Stimulated activated effector memory CD8-positive, alpha-beta T cell treated with anti-CD3 and anti-CD28 coated beads, Interleukin-12 subunit alpha, Interleukin-12 subunit beta, amount 100 ng/mL, for 72 hours (primary cell): ENCODE results near the gene IZUMO4.

Experiments used
- ATAC-seq: fragments of 150-1000 bp; cut with Tn5 transposase; 2 replicates; pipeline ENCODE4 v1.10.0; 2021
- DNase-seq, 2 donors: peaks; one replicate each; pipeline ENCODE4 v3.0.0; 2021 to 2022; ENCODE audit warnings: low spot score in 2 of 2
- H3K27ac Mint-ChIP-seq: one replicate; pipeline ENCODE4 v1.8.0; 2022; ENCODE audit warnings: mild to moderate bottlenecking, mixed read lengths
- H3K36me3 Mint-ChIP-seq: one replicate; pipeline ENCODE4 v1.8.0; 2022; ENCODE audit warnings: mild to moderate bottlenecking, mixed read lengths
- H3K4me1 Mint-ChIP-seq: one replicate; pipeline ENCODE4 v1.8.0; 2022; ENCODE audit warnings: mixed read lengths
- H3K4me3 Mint-ChIP-seq: one replicate; pipeline ENCODE4 v1.8.0; 2022; ENCODE audit warnings: mild to moderate bottlenecking, mixed read lengths
- H3K9me3 Mint-ChIP-seq: one replicate; pipeline ENCODE4 v1.8.0; 2022; ENCODE audit warnings: mixed read lengths

IZUMO4 gene

GRCh38 chr19:2055931-2056836, 40.5 kb upstream of the IZUMO4 start:
- DNase-seq (no peak), ATAC-seq (no peak)
- peaks cover 55% of the 10 kb centered on the region for H3K4me1 Mint-ChIP-seq
- H3K36me3 Mint-ChIP-seq, result peaks cover 23% of the 10 kb centered on the region
- H3K27ac Mint-ChIP-seq, result peak overlapping the region; percentile 96
- peak overlapping the region; percentile 72 for H3K4me3 Mint-ChIP-seq
- no peaks in the 10 kb centered on the region for H3K9me3 Mint-ChIP-seq

DNA sequence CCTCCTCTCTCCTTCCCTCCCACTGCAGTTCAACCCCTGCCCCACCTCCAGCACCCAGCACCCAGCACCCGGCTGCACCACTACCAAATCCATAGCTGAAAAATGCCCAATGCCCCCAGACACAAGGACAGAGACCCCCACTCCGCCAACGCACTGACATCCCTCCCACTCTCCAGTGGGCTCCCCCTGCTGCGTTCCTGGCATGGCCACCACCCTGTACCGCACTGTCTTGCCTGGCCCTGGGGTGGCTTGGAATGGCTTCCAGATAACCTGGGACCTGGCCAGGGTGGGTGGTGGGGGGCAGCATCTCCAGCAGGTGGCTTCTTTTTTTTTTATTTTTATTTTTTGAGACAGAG, 39.9 kb upstream of the IZUMO4 start:
- H3K4me1 Mint-ChIP-seq, result peaks cover 49% of the 10 kb centered on the region
- no peak for DNase-seq
- peak overlapping the region; percentile 96 for H3K27ac Mint-ChIP-seq
- no peak for ATAC-seq
- peak overlapping the region; percentile 72 for H3K4me3 Mint-ChIP-seq
- peaks cover 23% of the 10 kb centered on the region for H3K36me3 Mint-ChIP-seq
- no peaks in the 10 kb centered on the region for H3K9me3 Mint-ChIP-seq

GRCh38 chr19:2057484-2058469, 38.9 kb upstream of the IZUMO4 start:
- Mint-ChIP-seq H3K36me3 (peaks cover 21% of the 10 kb centered on the region), H3K9me3 (no peaks in the 10 kb centered on the region), H3K4me3 (peak overlapping the region; percentile 72), H3K27ac (peak overlapping the region; percentile 96), H3K4me1 (peaks cover 45% of the 10 kb centered on the region)
- no peak for ATAC-seq
- DNase-seq, result no peak

- DNase-seq (no peak), ATAC-seq (no peak)
- H3K9me3 Mint-ChIP-seq, result no peaks in the 10 kb centered on the region
- H3K4me1 Mint-ChIP-seq, result peaks cover 45% of the 10 kb centered on the region
- peaks cover 30% of the 10 kb centered on the region for H3K36me3 Mint-ChIP-seq
- H3K27ac Mint-ChIP-seq, result peak overlapping the region; percentile 96
- H3K4me3 Mint-ChIP-seq, result peak overlapping the region; percentile 72
Measured at GRCh38 chr19:2058570-2059421, 37.9 kb upstream of the IZUMO4 start.

- DNase-seq (no peak), ATAC-seq (no peak)
- H3K36me3 Mint-ChIP-seq, result peaks cover 38% of the 10 kb centered on the region
- peaks cover 45% of the 10 kb centered on the region for H3K4me1 Mint-ChIP-seq
- no peaks in the 10 kb centered on the region for H3K9me3 Mint-ChIP-seq
- H3K4me3 Mint-ChIP-seq, result peak overlapping the region; percentile 96
- H3K27ac Mint-ChIP-seq, result peak overlapping the region; percentile 99
Measured at GRCh38 chr19:2059422-2060201, 37.1 kb upstream of the IZUMO4 start.

DNA sequence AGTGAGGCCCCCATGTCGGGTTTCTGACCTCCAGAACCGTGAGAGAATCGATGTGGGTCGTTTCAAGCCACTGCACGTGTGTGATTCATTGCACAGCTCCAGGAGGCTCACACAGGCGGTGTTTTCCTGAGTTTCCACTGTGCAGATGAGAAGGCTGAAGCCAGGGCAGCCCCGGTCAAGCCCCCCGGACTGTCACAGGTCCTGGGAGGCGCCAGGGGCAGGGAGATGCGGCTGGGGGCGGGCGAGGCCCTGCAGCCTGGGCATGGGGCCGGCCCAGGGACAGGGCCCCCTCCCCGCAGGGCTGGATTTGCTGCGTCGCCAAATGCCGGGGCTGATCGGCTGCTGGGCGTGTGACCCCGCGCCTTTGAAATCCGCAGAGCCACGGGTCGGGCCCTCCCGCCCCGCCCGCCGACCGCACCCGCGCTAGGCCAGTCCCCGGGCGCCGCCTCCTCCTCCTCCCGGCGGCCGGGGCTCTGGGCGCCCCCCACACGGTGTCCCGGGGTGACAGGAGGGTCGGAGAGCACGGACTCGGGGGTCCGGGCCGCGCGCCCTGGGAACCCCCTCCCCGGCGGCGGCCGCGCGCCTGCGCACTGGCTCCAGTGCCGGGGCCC, 35.7 kb upstream of the IZUMO4 start:
- H3K27ac Mint-ChIP-seq, result peak overlapping the region; percentile 99
- H3K9me3 Mint-ChIP-seq, result no peaks in the 10 kb centered on the region
- ATAC-seq (peak; percentile 60), DNase-seq (peak in 1 of 2 donors; percentile 77)
- peaks cover 41% of the 10 kb centered on the region for H3K36me3 Mint-ChIP-seq
- peaks cover 37% of the 10 kb centered on the region for H3K4me1 Mint-ChIP-seq
- peak overlapping the region; percentile 96 for H3K4me3 Mint-ChIP-seq

- peak; percentile 93 for ATAC-seq
- Mint-ChIP-seq H3K4me1 (peaks cover 29% of the 10 kb centered on the region), H3K27ac (peak overlapping the region; percentile 99), H3K4me3 (peak overlapping the region; percentile 96), H3K9me3 (no peaks in the 10 kb centered on the region), H3K36me3 (peaks cover 41% of the 10 kb centered on the region)
- peak; percentile 100 for DNase-seq
Measured at GRCh38 chr19:2061495-2062388, 35.0 kb upstream of the IZUMO4 start.

- peak overlapping the region; percentile 96 for H3K4me3 Mint-ChIP-seq
- H3K4me1 Mint-ChIP-seq, result peaks cover 25% of the 10 kb centered on the region
- H3K36me3 Mint-ChIP-seq, result peaks cover 43% of the 10 kb centered on the region
- no peak for DNase-seq
- peak overlapping the region; percentile 99 for H3K27ac Mint-ChIP-seq
- ATAC-seq, result no peak
- H3K9me3 Mint-ChIP-seq, result no peaks in the 10 kb centered on the region
Measured at GRCh38 chr19:2062389-2062729, 34.4 kb upstream of the IZUMO4 start.

- no peak for ATAC-seq
- no peak for DNase-seq
- H3K4me1 Mint-ChIP-seq, result peaks cover 25% of the 10 kb centered on the region
- H3K36me3 Mint-ChIP-seq, result peaks cover 47% of the 10 kb centered on the region
- H3K4me3 Mint-ChIP-seq, result peak overlapping the region; percentile 96
- H3K27ac Mint-ChIP-seq, result peak overlapping the region; percentile 99
- H3K9me3 Mint-ChIP-seq, result no peaks in the 10 kb centered on the region
Measured at GRCh38 chr19:2062770-2063169, 33.9 kb upstream of the IZUMO4 start.

GRCh38 chr19:2063824-2064223, 32.9 kb upstream of the IZUMO4 start:
- H3K27ac Mint-ChIP-seq, result peak overlapping the region; percentile 87
- DNase-seq (no peak), ATAC-seq (no peak)
- H3K4me1 Mint-ChIP-seq, result peaks cover 18% of the 10 kb centered on the region
- H3K4me3 Mint-ChIP-seq, result peak overlapping the region; percentile 96
- H3K9me3 Mint-ChIP-seq, result no peaks in the 10 kb centered on the region
- peaks cover 58% of the 10 kb centered on the region for H3K36me3 Mint-ChIP-seq

DNA sequence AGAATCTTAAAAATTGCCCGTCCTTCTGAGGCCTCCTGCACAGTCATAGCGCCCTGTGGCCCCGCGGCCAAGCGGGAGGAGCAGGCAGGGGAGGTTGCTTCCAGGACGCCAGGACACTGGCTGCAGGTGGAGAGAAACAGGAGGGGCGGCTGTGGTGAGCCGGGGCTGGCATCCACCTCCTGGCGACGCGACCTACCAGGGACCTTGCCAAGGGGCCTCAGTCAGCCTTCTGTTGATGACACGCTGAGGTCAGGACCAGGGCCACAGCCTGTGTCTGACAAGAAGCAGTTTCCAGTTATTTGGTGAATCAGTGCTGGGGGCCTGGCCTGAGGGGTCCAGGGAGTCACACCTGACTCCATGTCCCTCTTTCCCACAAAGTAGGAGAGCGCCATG, 32.3 kb upstream of the IZUMO4 start:
- Mint-ChIP-seq H3K9me3 (no peaks in the 10 kb centered on the region), H3K4me1 (peaks cover 19% of the 10 kb centered on the region), H3K27ac (peak overlapping the region; percentile 87), H3K36me3 (peaks cover 63% of the 10 kb centered on the region), H3K4me3 (no peak overlapping the region)
- DNase-seq (no peak), ATAC-seq (no peak)

- Mint-ChIP-seq H3K27ac (peak overlapping the region; percentile 87), H3K4me1 (peaks cover 24% of the 10 kb centered on the region), H3K9me3 (no peaks in the 10 kb centered on the region), H3K4me3 (no peak overlapping the region), H3K36me3 (peaks cover 69% of the 10 kb centered on the region)
- DNase-seq (no peak), ATAC-seq (no peak)
Measured at GRCh38 chr19:2064788-2065524, 31.8 kb upstream of the IZUMO4 start.
